Measurements from ENCODE around the gene GALNT8.
"Not testable (repeated sequence)": the region's sequence is repeated elsewhere in the genome, so short reads cannot be mapped to it uniquely, and the experiment has no call there.

GALNT8 gene

DNA sequence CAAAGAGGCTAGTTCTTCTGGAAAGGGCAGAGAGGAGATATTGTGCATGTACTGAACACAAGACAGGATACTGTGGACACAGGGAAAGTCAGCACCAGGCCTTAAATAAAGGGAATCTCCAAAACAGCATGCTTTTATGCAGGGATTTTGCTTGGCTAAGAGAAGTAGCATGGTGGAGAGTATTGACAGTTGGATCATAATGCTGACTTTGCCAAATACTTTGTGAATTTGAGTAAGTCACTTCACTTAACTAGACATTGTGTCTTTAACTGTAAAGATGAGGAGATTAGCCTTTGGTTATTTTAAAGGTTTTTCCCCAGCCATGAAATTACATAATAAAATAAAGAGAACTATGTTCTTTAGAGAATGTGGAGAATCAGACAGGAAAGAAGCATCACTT, 24.5 kb downstream of the GALNT8 start:
- DNase-seq = no peak

DNA sequence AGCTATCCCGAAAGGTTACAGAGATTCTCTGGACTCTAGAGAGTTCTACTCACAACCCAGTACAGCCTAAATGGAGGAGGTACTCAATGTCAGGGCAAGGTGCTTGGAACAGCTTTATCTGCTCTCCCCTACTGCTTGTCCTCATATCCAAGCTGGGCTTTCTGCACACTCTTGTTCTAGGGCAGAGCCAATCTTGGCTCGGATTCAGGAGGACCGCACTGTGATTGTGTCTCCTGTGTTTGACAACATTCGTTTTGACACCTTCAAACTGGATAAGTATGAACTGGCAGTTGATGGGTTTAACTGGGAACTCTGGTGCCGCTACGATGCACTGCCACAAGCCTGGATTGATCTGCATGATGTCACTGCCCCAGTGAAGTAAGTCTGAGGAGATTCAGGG, 25.0 kb downstream of the GALNT8 start:
- no peak for DNase-seq

GRCh38 chr12:4751654-4752053, 31.5 kb downstream of the GALNT8 start:
- DNase-seq = not testable (repeated sequence)

DNA sequence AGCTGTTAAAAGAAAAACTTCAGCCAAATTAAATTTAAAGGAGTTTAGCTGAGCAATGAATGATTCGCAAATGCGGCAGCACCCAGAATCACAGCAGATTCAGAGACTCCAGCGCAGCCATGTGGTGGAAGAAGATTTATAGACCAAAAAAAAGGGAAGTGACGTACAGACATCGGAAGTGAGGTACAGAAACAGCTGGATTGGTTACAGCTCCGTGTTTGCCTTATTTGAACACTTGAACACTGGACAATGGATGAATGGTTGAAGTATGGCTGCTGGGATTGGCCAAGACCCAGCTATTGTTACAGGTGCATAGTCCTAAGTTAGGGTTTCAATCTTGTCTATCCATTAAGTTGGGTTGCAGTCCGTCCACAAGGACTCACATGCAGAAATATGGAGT, 42.6 kb downstream of the GALNT8 start:
- no peak for DNase-seq

- DNase-seq = peak; percentile 71
Observed at GRCh38 chr12:4763549-4763948, 43.3 kb downstream of the GALNT8 start.

GRCh38 chr12:4766445-4766844, 46.2 kb downstream of the GALNT8 start:
- DNase-seq = no peak

DNA sequence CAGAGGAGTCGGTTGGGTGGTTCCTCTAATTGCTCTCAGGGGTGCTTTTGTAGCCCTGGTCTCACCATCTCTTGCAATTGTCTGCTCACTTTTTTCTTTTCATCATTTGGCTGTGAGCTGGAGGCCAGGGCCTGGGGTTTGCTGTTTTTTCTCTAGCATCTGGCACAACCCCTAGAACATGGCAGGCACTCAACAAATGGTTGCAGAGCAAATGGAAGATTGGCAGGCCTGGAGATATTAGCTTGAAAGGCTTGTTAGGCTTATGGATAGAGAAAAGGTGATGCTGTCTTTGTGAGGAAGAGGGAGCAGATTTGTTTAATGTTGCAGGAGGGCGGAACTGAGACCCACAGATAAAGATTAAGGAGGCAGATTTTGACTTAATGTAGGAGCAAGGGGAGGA, 47.0 kb downstream of the GALNT8 start:
- no peak for DNase-seq

GRCh38 chr12:4768341-4768740, 48.1 kb downstream of the GALNT8 start:
- DNase-seq = no peak

GRCh38 chr12:4769073-4769472, 48.9 kb downstream of the GALNT8 start:
- DNase-seq = no peak

- DNase-seq = no peak
Observed at GRCh38 chr12:4771172-4771959, 51.2 kb downstream of the GALNT8 start.

GRCh38 chr12:4771960-4772566, 51.9 kb downstream of the GALNT8 start:
- DNase-seq = no peak

- no peak for DNase-seq
Observed at GRCh38 chr12:4775936-4776335, 55.7 kb downstream of the GALNT8 start.

GRCh38 chr12:4779749-4780148, 59.5 kb downstream of the GALNT8 start:
- DNase-seq = no peak

- DNase-seq = no peak
Observed at GRCh38 chr12:4780641-4781611, 60.7 kb downstream of the GALNT8 start.

GRCh38 chr12:4784404-4785054, 64.3 kb downstream of the GALNT8 start:
- no peak for DNase-seq

DNA sequence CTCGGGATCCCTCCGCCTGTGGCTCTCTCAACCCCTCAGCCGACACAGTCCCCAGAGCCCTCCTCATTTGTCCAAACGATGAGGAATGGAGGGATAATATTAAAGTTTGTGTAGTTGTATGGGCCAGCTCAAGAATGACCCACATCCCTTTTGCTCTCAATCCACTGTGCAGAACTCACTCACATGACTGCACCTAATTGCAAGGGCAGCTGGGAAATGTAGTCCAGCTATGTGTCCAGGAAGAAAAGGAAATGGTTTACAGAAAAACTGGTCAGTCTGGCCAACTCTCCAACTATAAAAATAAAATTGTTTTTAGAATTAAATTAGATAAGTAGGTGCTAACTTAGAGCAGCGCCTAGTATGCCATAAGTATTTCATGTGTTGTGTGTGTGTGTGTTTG, 66.6 kb downstream of the GALNT8 start:
- DNase-seq = no peak

DNA sequence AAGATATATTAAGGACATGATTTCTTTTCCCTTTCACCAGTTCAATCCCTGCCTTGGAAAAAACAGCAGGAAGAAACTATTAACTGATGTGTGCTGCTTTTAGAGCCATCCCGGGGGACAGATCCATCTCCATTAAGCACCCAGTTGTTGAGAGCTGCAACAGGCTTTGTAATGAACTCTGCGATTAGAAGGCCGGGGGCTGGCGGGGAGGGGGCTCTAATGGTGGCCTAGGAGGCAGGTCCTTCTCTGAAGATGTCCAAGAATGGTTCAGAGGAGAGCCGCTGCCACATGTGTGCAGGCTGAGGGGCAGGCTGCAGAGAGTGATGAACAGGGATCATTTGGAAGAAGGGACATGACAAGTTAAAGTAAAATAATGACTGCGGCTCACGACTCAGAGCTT, 67.8 kb downstream of the GALNT8 start:
- no peak for DNase-seq

- DNase-seq = no peak
Observed at GRCh38 chr12:4789776-4790175, 69.6 kb downstream of the GALNT8 start.

GRCh38 chr12:4791497-4791896, 71.3 kb downstream of the GALNT8 start:
- no peak for DNase-seq

- DNase-seq = no peak
Observed at GRCh38 chr12:4794491-4794890, 74.3 kb downstream of the GALNT8 start.

- no peak for DNase-seq
Observed at GRCh38 chr12:4796216-4796615, 76.0 kb downstream of the GALNT8 start.

- no peak for DNase-seq
Observed at GRCh38 chr12:4796694-4797482, 76.7 kb downstream of the GALNT8 start.

All from NCI-H1092 treated with DMSO at 0.1 percent for 48 hours (cell line).